K562 (cell line): Measurements from ENCODE around the gene DOK3.

Experiments
- MAZ ChIP-seq, 2 experiments: fragments of 450-650 bp in 1 of 2; sonication (generic) in 1 of 2; formaldehyde crosslinking; IDR thresholded peaks in 1 of 2; conservative IDR thresholded peaks in 1 of 2; 2 replicates each; pipeline versions ENCODE4 v1.4.0 to v1.5.0; 2020; ENCODE audit warnings: mild to moderate bottlenecking in 1 of 2, missing genetic modification reagents in 1 of 2
- POLR2AphosphoS5 ChIP-seq: IDR thresholded peaks from 2 replicates; pipeline ENCODE4 v1.6.1; 2011; ENCODE audit warnings: mild to moderate bottlenecking, low read depth, low read length, moderate library complexity; ENCODE audit not compliant: control insufficient read depth, insufficient read depth
- RAD21 ChIP-seq, 2 experiments: fragments of 250-450 bp in 1 of 2; fragments of 450-650 bp in 1 of 2; sonication (Bioruptor Pico) in 1 of 2; formaldehyde crosslinking in 1 of 2; IDR thresholded peaks in 1 of 2; conservative IDR thresholded peaks in 1 of 2; 2 replicates each; pipeline versions ENCODE4 v1.4.0 to v1.8.0; 2020 to 2022; ENCODE audit warnings: mild to moderate bottlenecking in 2 of 2, moderate library complexity in 1 of 2
- RAD51 ChIP-seq: fragments of 450-650 bp; IDR thresholded peaks from 2 replicates; pipeline ENCODE4 v1.7.1; 2016; ENCODE audit warnings: low read depth, mild to moderate bottlenecking, borderline replicate concordance
- RB1 ChIP-seq: fragments of 450-650 bp; IDR thresholded peaks from 2 replicates; pipeline ENCODE4 v1.6.1; 2017; ENCODE audit warnings: low read depth, mild to moderate bottlenecking
- TEAD4 ChIP-seq, 2 experiments: sonication (generic) in 1 of 2; formaldehyde crosslinking in 1 of 2; IDR thresholded peaks; 2 replicates each; pipeline versions ENCODE4 v1.6.1 to v1.8.0; 2012 to 2022; ENCODE audit warnings: borderline replicate concordance in 1 of 2, inconsistent platforms in 1 of 2, low read length in 1 of 2, mild to moderate bottlenecking in 1 of 2, missing genetic modification reagents in 1 of 2
- ZNF224 ChIP-seq: sonication (generic); formaldehyde crosslinking; IDR thresholded peaks from 2 replicates; pipeline ENCODE4 v1.8.0; 2022; ENCODE audit warnings: mild to moderate bottlenecking, missing genetic modification reagents
- ZNF431 ChIP-seq: sonication (generic); formaldehyde crosslinking; IDR thresholded peaks from 2 replicates; pipeline ENCODE4 v1.8.0; 2022; ENCODE audit warnings: mild to moderate bottlenecking, missing genetic modification reagents
- TF ChIP-seq, protein P1 (sequence below): fragments of 250-450 bp; sonication (Bioruptor Pico); IDR thresholded peaks from 2 replicates; pipeline ENCODE4 v1.8.0; 2022; ENCODE audit warnings: inconsistent platforms
- TF ChIP-seq, protein P2 (sequence below): fragments of 250-450 bp; sonication (Bioruptor Pico); IDR thresholded peaks from 2 replicates; pipeline ENCODE4 v1.8.0; 2021; ENCODE audit warnings: borderline replicate concordance, mild to moderate bottlenecking, moderate library complexity; ENCODE audit not compliant: poor library complexity, severe bottlenecking
- TF ChIP-seq, protein P3 (sequence below): sonication (generic); formaldehyde crosslinking; IDR thresholded peaks from 2 replicates; pipeline ENCODE4 v1.8.0; 2022; ENCODE audit warnings: mild to moderate bottlenecking, missing genetic modification reagents
- TF ChIP-seq, protein P4 (sequence below): fragments of 250-450 bp; sonication (Bioruptor Pico); IDR thresholded peaks from 2 replicates; pipeline ENCODE4 v1.4.0; 2020

DNA sequence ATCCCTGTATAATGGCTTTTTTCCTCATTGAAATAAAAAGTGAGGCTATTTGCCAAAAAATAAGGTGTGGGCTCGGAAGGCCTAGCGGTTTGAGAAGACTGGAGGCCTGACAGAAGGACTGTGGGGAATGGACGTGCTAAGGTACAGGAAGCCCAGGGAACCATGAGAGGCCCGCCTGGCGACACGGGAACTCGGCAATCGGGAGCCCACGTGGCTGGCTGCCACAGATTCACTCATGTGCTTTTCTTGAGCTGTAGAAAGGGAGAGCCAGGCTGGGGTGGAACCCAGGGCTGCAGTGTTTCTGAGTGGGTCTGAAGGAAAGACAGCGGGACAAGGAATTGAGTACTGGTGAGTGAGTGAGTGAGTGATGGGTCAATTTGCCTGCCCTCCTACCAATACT lies 19.0 kb upstream of the DOK3 start:
- TF ChIP-seq, protein P1, sequence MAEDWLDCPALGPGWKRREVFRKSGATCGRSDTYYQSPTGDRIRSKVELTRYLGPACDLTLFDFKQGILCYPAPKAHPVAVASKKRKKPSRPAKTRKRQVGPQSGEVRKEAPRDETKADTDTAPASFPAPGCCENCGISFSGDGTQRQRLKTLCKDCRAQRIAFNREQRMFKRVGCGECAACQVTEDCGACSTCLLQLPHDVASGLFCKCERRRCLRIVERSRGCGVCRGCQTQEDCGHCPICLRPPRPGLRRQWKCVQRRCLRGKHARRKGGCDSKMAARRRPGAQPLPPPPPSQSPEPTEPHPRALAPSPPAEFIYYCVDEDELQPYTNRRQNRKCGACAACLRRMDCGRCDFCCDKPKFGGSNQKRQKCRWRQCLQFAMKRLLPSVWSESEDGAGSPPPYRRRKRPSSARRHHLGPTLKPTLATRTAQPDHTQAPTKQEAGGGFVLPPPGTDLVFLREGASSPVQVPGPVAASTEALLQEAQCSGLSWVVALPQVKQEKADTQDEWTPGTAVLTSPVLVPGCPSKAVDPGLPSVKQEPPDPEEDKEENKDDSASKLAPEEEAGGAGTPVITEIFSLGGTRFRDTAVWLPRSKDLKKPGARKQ (CRISPR knock-in tag): no peak
- TF ChIP-seq TEAD4 (IDR thresholded peaks at IDR 0.05; ENCODE audit: low read length): no peak
- TF ChIP-seq TEAD4 (CRISPR knock-in tag; IDR thresholded peaks at IDR 0.05; ENCODE audit: borderline replicate concordance): no peak
- no peak for TF ChIP-seq RAD21 (CRISPR knock-in tag; conservative IDR thresholded peaks at IDR 0.05 in 1 of 2, IDR thresholded peaks at IDR 0.05 in 1 of 2)
- TF ChIP-seq ZNF431 (CRISPR knock-in tag): no peak
- TF ChIP-seq, protein P2, sequence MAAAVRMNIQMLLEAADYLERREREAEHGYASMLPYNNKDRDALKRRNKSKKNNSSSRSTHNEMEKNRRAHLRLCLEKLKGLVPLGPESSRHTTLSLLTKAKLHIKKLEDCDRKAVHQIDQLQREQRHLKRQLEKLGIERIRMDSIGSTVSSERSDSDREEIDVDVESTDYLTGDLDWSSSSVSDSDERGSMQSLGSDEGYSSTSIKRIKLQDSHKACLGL: no peak
- TF ChIP-seq, protein P3, sequence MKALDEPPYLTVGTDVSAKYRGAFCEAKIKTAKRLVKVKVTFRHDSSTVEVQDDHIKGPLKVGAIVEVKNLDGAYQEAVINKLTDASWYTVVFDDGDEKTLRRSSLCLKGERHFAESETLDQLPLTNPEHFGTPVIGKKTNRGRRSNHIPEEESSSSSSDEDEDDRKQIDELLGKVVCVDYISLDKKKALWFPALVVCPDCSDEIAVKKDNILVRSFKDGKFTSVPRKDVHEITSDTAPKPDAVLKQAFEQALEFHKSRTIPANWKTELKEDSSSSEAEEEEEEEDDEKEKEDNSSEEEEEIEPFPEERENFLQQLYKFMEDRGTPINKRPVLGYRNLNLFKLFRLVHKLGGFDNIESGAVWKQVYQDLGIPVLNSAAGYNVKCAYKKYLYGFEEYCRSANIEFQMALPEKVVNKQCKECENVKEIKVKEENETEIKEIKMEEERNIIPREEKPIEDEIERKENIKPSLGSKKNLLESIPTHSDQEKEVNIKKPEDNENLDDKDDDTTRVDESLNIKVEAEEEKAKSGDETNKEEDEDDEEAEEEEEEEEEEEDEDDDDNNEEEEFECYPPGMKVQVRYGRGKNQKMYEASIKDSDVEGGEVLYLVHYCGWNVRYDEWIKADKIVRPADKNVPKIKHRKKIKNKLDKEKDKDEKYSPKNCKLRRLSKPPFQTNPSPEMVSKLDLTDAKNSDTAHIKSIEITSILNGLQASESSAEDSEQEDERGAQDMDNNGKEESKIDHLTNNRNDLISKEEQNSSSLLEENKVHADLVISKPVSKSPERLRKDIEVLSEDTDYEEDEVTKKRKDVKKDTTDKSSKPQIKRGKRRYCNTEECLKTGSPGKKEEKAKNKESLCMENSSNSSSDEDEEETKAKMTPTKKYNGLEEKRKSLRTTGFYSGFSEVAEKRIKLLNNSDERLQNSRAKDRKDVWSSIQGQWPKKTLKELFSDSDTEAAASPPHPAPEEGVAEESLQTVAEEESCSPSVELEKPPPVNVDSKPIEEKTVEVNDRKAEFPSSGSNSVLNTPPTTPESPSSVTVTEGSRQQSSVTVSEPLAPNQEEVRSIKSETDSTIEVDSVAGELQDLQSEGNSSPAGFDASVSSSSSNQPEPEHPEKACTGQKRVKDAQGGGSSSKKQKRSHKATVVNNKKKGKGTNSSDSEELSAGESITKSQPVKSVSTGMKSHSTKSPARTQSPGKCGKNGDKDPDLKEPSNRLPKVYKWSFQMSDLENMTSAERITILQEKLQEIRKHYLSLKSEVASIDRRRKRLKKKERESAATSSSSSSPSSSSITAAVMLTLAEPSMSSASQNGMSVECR (CRISPR knock-in tag): no peak
- TF ChIP-seq ZNF224 (CRISPR knock-in tag): no peak
- TF ChIP-seq RB1: no peak
- TF ChIP-seq RAD51: no peak
- TF ChIP-seq, protein P4, sequence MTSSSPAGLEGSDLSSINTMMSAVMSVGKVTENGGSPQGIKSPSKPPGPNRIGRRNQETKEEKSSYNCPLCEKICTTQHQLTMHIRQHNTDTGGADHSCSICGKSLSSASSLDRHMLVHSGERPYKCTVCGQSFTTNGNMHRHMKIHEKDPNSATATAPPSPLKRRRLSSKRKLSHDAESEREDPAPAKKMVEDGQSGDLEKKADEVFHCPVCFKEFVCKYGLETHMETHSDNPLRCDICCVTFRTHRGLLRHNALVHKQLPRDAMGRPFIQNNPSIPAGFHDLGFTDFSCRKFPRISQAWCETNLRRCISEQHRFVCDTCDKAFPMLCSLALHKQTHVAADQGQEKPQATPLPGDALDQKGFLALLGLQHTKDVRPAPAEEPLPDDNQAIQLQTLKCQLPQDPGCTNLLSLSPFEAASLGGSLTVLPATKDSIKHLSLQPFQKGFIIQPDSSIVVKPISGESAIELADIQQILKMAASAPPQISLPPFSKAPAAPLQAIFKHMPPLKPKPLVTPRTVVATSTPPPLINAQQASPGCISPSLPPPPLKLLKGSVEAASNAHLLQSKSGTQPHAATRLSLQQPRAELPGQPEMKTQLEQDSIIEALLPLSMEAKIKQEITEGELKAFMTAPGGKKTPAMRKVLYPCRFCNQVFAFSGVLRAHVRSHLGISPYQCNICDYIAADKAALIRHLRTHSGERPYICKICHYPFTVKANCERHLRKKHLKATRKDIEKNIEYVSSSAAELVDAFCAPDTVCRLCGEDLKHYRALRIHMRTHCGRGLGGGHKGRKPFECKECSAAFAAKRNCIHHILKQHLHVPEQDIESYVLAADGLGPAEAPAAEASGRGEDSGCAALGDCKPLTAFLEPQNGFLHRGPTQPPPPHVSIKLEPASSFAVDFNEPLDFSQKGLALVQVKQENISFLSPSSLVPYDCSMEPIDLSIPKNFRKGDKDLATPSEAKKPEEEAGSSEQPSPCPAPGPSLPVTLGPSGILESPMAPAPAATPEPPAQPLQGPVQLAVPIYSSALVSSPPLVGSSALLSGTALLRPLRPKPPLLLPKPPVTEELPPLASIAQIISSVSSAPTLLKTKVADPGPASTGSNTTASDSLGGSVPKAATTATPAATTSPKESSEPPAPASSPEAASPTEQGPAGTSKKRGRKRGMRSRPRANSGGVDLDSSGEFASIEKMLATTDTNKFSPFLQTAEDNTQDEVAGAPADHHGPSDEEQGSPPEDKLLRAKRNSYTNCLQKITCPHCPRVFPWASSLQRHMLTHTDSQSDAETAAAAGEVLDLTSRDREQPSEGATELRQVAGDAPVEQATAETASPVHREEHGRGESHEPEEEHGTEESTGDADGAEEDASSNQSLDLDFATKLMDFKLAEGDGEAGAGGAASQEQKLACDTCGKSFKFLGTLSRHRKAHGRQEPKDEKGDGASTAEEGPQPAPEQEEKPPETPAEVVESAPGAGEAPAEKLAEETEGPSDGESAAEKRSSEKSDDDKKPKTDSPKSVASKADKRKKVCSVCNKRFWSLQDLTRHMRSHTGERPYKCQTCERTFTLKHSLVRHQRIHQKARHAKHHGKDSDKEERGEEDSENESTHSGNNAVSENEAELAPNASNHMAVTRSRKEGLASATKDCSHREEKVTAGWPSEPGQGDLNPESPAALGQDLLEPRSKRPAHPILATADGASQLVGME (CRISPR knock-in tag): no peak
- TF ChIP-seq MAZ (CRISPR knock-in tag; conservative IDR thresholded peaks at IDR 0.05 in 1 of 2, IDR thresholded peaks at IDR 0.05 in 1 of 2): no peak
- no peak for TF ChIP-seq POLR2AphosphoS5
